CD4-positive, alpha-beta T cell treated with Interferon alpha-2 for 1 hour (primary cell): ENCODE data around the gene CCS.
A peak's percentile ranks its signal among the peaks of the same experiment; 100 is the strongest.
"Not testable (repeated sequence)": the region's sequence is repeated elsewhere in the genome, so short reads cannot be mapped to it uniquely, and the experiment has no call there.

Experiments used
- DNase-seq, 2 donors: peaks; one replicate each; pipeline ENCODE4 v3.0.0-alpha.2; 2020 to 2022

Gene CCS

GRCh38 chr11:66561975-66562248 lies 31.1 kb upstream of the CCS start:
- no peak for DNase-seq

- DNase-seq: no peak
Measured at GRCh38 chr11:66562275-66562674, 30.7 kb upstream of the CCS start.

GRCh38 chr11:66562907-66563583 lies 29.9 kb upstream of the CCS start:
- DNase-seq: no peak

- DNase-seq: no peak
Measured at GRCh38 chr11:66563832-66564231, 29.2 kb upstream of the CCS start.

GRCh38 chr11:66564538-66564937 lies 28.4 kb upstream of the CCS start:
- no peak for DNase-seq

- no peak for DNase-seq
Measured at GRCh38 chr11:66564984-66565383, 28.0 kb upstream of the CCS start.

GRCh38 chr11:66566221-66566620 lies 26.8 kb upstream of the CCS start:
- no peak for DNase-seq

GRCh38 chr11:66567787-66568123 lies 25.2 kb upstream of the CCS start:
- DNase-seq: no peak

GRCh38 chr11:66568124-66568916 lies 24.7 kb upstream of the CCS start, which contains the start of gene CTSF:
TSS of gene CTSF (minus strand) at chr11:66568606. CDS start at chr11:66568486, 120 bp downstream.
- DNase-seq: peak; percentile 77 to 80

- no peak for DNase-seq
Measured at GRCh38 chr11:66569076-66569475, 23.9 kb upstream of the CCS start.

- DNase-seq: no peak
Measured at GRCh38 chr11:66570079-66570849, 22.7 kb upstream of the CCS start.

- no peak for DNase-seq
Measured at GRCh38 chr11:66570850-66571180, 22.2 kb upstream of the CCS start.

GRCh38 chr11:66579017-66579606 lies 13.9 kb upstream of the CCS start:
- peak; percentile 72 to 79 for DNase-seq

GRCh38 chr11:66580803-66581202 lies 12.2 kb upstream of the CCS start:
- no peak for DNase-seq

- DNase-seq: no peak
Measured at GRCh38 chr11:66581261-66581660, 11.7 kb upstream of the CCS start.

- DNase-seq: not testable (repeated sequence)
Measured at GRCh38 chr11:66582565-66583147, 10.3 kb upstream of the CCS start.

GRCh38 chr11:66585447-66585846 lies 7.5 kb upstream of the CCS start:
- not testable (repeated sequence) for DNase-seq

- no peak for DNase-seq
Measured at GRCh38 chr11:66586136-66586535, 6.8 kb upstream of the CCS start.

- DNase-seq: not testable (repeated sequence)
Measured at GRCh38 chr11:66589315-66589714, 3.7 kb upstream of the CCS start.

- no peak for DNase-seq
Measured at GRCh38 chr11:66589996-66590675, 2.8 kb upstream of the CCS start.

GRCh38 chr11:66591175-66591574 lies 1.8 kb upstream of the CCS start:
- no peak for DNase-seq

- DNase-seq: no peak
Measured at GRCh38 chr11:66593303-66593635, 284 bp downstream of the CCS start.

- no peak for DNase-seq
Measured at GRCh38 chr11:66593650-66594049, 665 bp downstream of the CCS start.
